Adrenal gland (tissue), 5 donors: ENCODE data around the gene TRAF2.

Experiments used
- POLR2A ChIP-seq, 2 donors: fragments of 450-650 bp; IDR thresholded peaks; one replicate each; pipeline ENCODE4 v1.6.1; 2017; ENCODE audit warnings: antibody characterized with exemption in 2 of 2, mild to moderate bottlenecking in 2 of 2, moderate library complexity in 1 of 2
- TF ChIP-seq, protein P1 (sequence below), 6 experiments: fragments of 450-650 bp in 4 of 6; fragments of 200-600 bp in 2 of 6; sonication (generic) in 1 of 6; IDR thresholded peaks; 1 replicate in 5 of 6; 2 replicates in 1 of 6; pipeline versions ENCODE4 v1.5.1 to v1.8.0; 2016 to 2021; ENCODE audit warnings: antibody characterized with exemption in 6 of 6, mild to moderate bottlenecking in 2 of 6, moderate library complexity in 1 of 6
- donor health status: DM: no; HTN: no; CAD: no.

DNA sequence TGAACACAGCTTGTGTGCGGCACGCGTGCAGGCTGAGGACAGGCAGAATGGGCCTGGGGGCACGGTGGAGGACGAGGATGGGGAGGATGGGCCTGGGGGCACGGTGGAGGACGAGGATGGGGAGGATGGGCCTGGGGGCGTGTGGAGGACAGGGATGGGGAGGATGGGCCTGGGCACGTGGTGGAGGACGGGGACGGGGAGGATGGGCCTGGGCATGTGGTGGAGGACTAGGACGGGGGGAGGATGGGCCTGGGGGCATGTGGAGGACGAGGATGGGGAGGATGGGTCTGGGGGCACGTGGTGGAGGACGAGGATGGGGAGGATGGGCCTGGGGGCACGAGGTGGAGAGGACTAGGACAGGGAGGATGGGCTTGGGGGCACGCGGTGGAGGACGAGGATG lies 36.2 kb downstream of the TRAF2 start:
- TF ChIP-seq, protein P1, sequence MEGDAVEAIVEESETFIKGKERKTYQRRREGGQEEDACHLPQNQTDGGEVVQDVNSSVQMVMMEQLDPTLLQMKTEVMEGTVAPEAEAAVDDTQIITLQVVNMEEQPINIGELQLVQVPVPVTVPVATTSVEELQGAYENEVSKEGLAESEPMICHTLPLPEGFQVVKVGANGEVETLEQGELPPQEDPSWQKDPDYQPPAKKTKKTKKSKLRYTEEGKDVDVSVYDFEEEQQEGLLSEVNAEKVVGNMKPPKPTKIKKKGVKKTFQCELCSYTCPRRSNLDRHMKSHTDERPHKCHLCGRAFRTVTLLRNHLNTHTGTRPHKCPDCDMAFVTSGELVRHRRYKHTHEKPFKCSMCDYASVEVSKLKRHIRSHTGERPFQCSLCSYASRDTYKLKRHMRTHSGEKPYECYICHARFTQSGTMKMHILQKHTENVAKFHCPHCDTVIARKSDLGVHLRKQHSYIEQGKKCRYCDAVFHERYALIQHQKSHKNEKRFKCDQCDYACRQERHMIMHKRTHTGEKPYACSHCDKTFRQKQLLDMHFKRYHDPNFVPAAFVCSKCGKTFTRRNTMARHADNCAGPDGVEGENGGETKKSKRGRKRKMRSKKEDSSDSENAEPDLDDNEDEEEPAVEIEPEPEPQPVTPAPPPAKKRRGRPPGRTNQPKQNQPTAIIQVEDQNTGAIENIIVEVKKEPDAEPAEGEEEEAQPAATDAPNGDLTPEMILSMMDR (IDR thresholded peaks at IDR 0.05) = no peak
- no peak for TF ChIP-seq POLR2A (IDR thresholded peaks at IDR 0.05)
